Activated T-helper 17 cell treated with anti-CD3 and anti-CD28 coated beads, Interleukin-2, amount 50 U/mL, for 72 hours (primary cell): ENCODE measurements around the gene PIEZO2. TPM values are rescaled to one million over a fixed set of nuclear protein-coding genes. Genes with fewer than 3 reads are reported as not detected.
"Not testable (repeated sequence)": the region's sequence is repeated elsewhere in the genome, so short reads cannot be mapped to it uniquely, and the experiment has no call there.

Experiments
- ATAC-seq: fragments of 150-1000 bp; cut with Tn5 transposase; replicated peaks from 2 replicates; pipeline ENCODE4 v1.10.0; 2021; ENCODE audit warnings: mild to moderate bottlenecking, moderate library complexity
- H3K27ac Mint-ChIP-seq: one replicate; pipeline ENCODE4 v1.8.0; 2022; ENCODE audit warnings: mixed read lengths
- H3K27me3 Mint-ChIP-seq: one replicate; pipeline ENCODE4 v1.8.0; 2022; ENCODE audit warnings: mixed read lengths
- H3K36me3 Mint-ChIP-seq: one replicate; pipeline ENCODE4 v1.8.0; 2022; ENCODE audit warnings: low read depth, mild to moderate bottlenecking, mixed read lengths
- H3K4me1 Mint-ChIP-seq: one replicate; pipeline ENCODE4 v1.8.0; 2022; ENCODE audit warnings: mixed read lengths
- H3K4me3 Mint-ChIP-seq: one replicate; pipeline ENCODE4 v1.8.0; 2022; ENCODE audit warnings: mild to moderate bottlenecking, mixed read lengths
- H3K9me3 Mint-ChIP-seq: one replicate; pipeline ENCODE4 v1.8.0; 2022; ENCODE audit warnings: mixed read lengths
- total RNA-seq, 2 donors: library from RNA; stranded (reverse); gene quantifications; one replicate each; pipeline ENCODE4 v1.2.3, GENCODE V29; 2022

The PIEZO2 gene
- total RNA-seq: not detected

DNA sequence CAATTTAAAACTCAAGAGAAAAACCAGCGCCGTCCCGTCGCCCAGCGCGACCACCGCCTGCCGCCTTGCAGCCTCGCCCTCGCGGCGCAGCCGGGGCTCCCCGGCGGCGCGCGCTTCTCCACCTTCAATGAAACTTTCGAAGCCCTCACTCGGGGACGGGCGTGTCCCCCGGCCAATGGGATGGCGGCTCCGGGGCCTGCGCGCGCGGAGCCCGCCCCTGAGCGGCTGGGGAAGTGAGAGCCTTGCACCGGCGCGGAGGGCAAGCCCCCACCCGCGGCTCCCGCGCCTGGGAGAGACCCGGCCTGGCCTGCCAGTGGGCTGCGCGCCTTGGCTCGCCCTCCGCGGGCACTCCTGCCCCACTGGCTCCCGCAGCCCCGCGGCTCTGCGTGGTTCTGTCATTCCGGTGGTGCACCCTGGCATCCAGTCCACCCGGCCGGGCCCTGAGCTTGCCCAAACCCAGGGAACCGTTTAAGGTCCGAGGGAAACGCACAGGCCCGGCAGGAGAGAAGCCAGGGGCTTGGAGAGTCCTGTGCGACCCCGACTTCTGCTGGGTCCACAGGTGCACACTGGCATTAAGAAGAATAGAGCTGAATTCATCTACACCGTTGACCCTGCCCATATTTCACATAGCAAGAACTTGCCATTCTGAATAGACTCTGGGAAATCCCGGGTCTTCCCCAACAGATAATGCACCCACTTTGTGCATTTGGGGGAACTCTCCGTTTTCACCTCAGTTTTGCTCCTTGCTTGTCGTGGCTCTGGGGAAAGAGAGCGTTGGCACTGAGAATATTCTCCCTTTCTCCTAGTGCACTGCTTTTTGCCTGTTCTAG, at the start of gene PIEZO2:
Gene PIEZO2, minus strand, starts transcription at position 129 of the 830 bp plus-strand sequence. CDS start 981 bp downstream, outside the sequence.
- Mint-ChIP-seq H3K27me3 (peaks cover 28% of the 10 kb centered on the region), H3K4me3 (no peak within 1 kb of the TSS), H3K27ac (no peak within 1 kb of the TSS), H3K36me3 (no peaks in the 10 kb centered on the region), H3K4me1 (no peaks in the 10 kb centered on the region), H3K9me3 (no peaks in the 10 kb centered on the region)
- no peak for ATAC-seq

- H3K27ac Mint-ChIP-seq: no peak overlapping the region
- H3K4me3 Mint-ChIP-seq: no peak overlapping the region
- no peak for ATAC-seq
- no peaks in the 10 kb centered on the region for H3K9me3 Mint-ChIP-seq
- H3K36me3 Mint-ChIP-seq: no peaks in the 10 kb centered on the region
- no peaks in the 10 kb centered on the region for H3K4me1 Mint-ChIP-seq
- peaks cover 3% of the 10 kb centered on the region for H3K27me3 Mint-ChIP-seq
These were observed 34.3 kb upstream of the PIEZO2 start for GRCh38 chr18:11183637-11184036.

DNA sequence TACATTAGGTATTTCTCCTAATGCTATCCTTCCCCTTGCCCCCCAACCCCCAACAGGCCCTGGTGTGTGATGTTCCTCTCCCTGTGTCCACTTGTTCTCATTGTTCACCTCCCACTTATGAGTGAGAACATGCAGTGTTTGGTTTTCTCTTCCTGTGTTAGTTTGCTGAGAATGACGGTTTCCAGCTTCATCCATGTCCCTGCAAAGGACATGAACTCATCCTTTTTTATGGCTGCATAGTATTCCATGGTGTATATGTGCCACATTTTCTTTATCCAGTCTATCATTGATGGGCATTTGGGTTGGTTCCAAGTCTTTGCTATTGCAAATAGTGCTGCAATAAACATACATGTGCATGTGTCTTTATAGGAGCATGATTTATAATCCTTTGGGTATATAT, 32.3 kb upstream of the PIEZO2 start:
- not testable (repeated sequence) for H3K4me3 Mint-ChIP-seq, H3K4me1 Mint-ChIP-seq, H3K36me3 Mint-ChIP-seq, H3K27me3 Mint-ChIP-seq, H3K27ac Mint-ChIP-seq, ATAC-seq, H3K9me3 Mint-ChIP-seq

DNA sequence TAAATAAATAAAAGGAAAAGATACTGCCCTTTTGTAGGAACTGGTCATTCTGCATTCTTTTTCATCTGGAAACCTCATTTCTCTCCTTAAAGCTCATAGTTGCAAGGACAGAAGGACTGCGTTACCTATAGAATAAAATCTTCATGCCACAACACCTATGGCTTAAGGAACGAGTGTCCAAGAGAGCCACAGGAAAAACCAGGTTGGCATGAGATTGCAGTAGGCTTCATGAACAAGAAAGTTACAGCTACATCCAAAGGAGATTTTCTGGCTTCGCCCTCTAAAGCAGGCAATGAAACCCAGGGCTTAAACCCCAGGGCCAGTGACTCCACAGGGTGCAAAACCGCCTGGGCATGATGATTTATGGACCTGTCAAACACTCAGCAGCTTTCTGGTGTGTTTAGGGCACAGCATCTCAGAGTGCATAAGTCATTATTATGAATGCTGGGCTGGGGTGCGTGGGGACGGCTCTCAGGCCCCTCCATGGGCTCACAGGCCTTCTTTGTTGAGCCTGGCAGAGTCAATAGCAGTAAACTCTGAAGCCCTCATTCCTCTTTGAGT, 30.7 kb upstream of the PIEZO2 start:
- H3K4me3 Mint-ChIP-seq: no peak overlapping the region
- no peaks in the 10 kb centered on the region for H3K9me3 Mint-ChIP-seq
- ATAC-seq: no peak
- no peaks in the 10 kb centered on the region for H3K36me3 Mint-ChIP-seq
- no peak overlapping the region for H3K27ac Mint-ChIP-seq
- H3K4me1 Mint-ChIP-seq: no peaks in the 10 kb centered on the region
- H3K27me3 Mint-ChIP-seq: peaks cover 3% of the 10 kb centered on the region

GRCh38 chr18:11178951-11179549, 29.7 kb upstream of the PIEZO2 start:
- Mint-ChIP-seq H3K4me1 (no peaks in the 10 kb centered on the region), H3K27me3 (peaks cover 3% of the 10 kb centered on the region), H3K36me3 (no peaks in the 10 kb centered on the region), H3K27ac (no peak overlapping the region), H3K9me3 (no peaks in the 10 kb centered on the region), H3K4me3 (no peak overlapping the region)
- ATAC-seq: no peak

DNA sequence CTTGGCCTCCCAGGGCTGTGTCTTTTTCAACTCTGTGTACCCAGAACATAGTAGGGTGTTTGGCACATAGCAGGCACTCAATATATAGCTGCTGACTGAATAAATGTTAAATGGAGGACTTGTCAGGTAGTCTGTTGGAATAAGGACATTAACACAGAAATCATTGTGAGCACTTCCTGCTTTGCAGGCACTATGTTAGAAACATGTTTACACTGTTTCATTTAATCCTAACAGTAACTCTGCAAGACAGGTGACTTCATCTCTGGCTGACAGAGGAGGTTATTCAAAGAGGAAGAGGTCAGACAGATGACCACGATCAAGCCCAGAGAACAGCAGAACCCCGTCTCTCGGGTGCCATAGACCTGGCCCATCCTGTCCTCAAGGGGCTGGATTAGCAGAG, 28.0 kb upstream of the PIEZO2 start:
- no peak overlapping the region for H3K4me3 Mint-ChIP-seq
- no peaks in the 10 kb centered on the region for H3K36me3 Mint-ChIP-seq
- H3K27ac Mint-ChIP-seq: no peak overlapping the region
- H3K27me3 Mint-ChIP-seq: peaks cover 3% of the 10 kb centered on the region
- no peak for ATAC-seq
- no peaks in the 10 kb centered on the region for H3K4me1 Mint-ChIP-seq
- no peaks in the 10 kb centered on the region for H3K9me3 Mint-ChIP-seq

DNA sequence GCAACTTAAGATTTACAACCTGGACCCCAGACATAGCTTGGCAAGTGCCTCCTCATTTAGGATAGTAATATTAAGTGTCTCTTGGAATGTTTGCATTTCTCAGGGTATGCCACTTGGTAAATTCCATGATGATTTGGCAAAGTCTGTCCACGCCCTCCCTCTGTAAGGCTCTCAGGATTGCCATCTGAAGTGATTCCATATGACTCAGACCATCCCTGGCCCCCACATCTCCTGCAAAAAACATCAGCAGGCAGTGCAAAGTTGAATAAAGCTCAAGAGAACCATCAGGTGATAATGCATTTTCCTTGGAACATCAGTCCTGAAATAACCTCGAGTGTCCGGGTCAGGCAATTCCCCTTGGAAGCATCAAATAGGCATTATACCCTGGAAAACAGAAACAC, 27.1 kb upstream of the PIEZO2 start:
- Mint-ChIP-seq H3K36me3 (no peaks in the 10 kb centered on the region), H3K4me3 (no peak overlapping the region), H3K9me3 (no peaks in the 10 kb centered on the region), H3K27me3 (no peaks in the 10 kb centered on the region), H3K4me1 (no peaks in the 10 kb centered on the region), H3K27ac (no peak overlapping the region)
- no peak for ATAC-seq

- H3K9me3 Mint-ChIP-seq: no peaks in the 10 kb centered on the region
These were observed 26.1 kb upstream of the PIEZO2 start for GRCh38 chr18:11175266-11175979.

DNA sequence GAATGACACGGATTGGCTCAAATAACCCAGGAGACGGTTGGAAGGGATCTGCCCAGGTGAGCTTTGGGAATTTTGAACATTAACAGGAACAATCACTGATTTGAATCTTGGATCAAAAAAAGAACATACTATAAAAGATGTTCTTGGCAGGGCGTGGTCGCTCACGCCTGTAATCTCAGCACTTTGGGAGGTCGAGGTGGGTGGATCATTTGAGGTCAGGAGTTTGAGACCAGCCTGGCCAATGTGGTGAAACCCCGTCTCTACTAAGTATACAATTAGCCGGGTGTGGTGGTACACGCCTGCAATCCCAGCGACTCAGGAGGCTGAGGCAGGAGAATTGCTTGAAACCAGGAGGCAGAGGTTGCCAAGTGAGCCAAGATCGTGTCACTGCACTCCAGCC, 24.8 kb upstream of the PIEZO2 start:
- not testable (repeated sequence) for H3K4me1 Mint-ChIP-seq, H3K36me3 Mint-ChIP-seq, H3K27ac Mint-ChIP-seq, ATAC-seq, H3K27me3 Mint-ChIP-seq, H3K4me3 Mint-ChIP-seq, H3K9me3 Mint-ChIP-seq

More at GRCh38 chr18:11175266-11175979, 26.1 kb upstream of the PIEZO2 start:
- Mint-ChIP-seq H3K27me3 (no peaks in the 10 kb centered on the region), H3K4me1 (no peaks in the 10 kb centered on the region), H3K27ac (no peak overlapping the region), H3K36me3 (no peaks in the 10 kb centered on the region), H3K4me3 (no peak overlapping the region)
- no peak for ATAC-seq

- ATAC-seq: no peak
- H3K9me3 Mint-ChIP-seq: no peaks in the 10 kb centered on the region
- H3K4me1 Mint-ChIP-seq: peaks cover 4% of the 10 kb centered on the region
- H3K36me3 Mint-ChIP-seq: no peaks in the 10 kb centered on the region
- H3K27ac Mint-ChIP-seq: no peak overlapping the region
- H3K4me3 Mint-ChIP-seq: no peak overlapping the region
- H3K27me3 Mint-ChIP-seq: peaks cover 7% of the 10 kb centered on the region
These were observed 18.4 kb upstream of the PIEZO2 start for GRCh38 chr18:11167778-11168177.

- Mint-ChIP-seq H3K4me3 (no peak overlapping the region), H3K27me3 (peaks cover 7% of the 10 kb centered on the region), H3K4me1 (peaks cover 4% of the 10 kb centered on the region), H3K27ac (no peak overlapping the region), H3K9me3 (no peaks in the 10 kb centered on the region), H3K36me3 (no peaks in the 10 kb centered on the region)
- ATAC-seq: no peak
These were observed 16.6 kb upstream of the PIEZO2 start for GRCh38 chr18:11165952-11166351.

GRCh38 chr18:11165138-11165537, 15.8 kb upstream of the PIEZO2 start:
- no peaks in the 10 kb centered on the region for H3K9me3 Mint-ChIP-seq
- H3K4me1 Mint-ChIP-seq: peaks cover 4% of the 10 kb centered on the region
- H3K27me3 Mint-ChIP-seq: peaks cover 10% of the 10 kb centered on the region
- no peaks in the 10 kb centered on the region for H3K36me3 Mint-ChIP-seq
- no peak overlapping the region for H3K4me3 Mint-ChIP-seq
- H3K27ac Mint-ChIP-seq: no peak overlapping the region
- no peak for ATAC-seq

DNA sequence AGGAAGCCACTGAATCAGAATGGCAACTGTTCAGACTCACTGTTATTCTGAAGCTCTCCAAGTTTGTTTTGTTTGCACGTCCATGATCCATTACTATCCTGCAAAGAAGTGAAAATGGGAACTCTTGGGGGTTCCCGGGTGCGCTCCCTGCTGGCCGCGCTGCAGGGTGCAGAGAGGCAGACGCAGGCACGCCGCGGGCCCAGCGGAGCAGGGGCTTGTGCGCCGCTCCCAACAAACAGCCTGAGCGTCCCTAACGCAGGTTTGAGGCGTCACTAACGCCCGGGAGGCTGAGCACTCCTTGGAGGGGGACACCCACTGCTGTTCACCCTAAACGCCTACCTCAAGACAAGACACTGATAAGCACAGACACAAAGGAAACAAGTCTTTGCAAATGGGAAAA, 14.3 kb upstream of the PIEZO2 start:
- no peak for ATAC-seq
- H3K27me3 Mint-ChIP-seq: peaks cover 15% of the 10 kb centered on the region
- H3K4me3 Mint-ChIP-seq: no peak overlapping the region
- H3K4me1 Mint-ChIP-seq: peaks cover 4% of the 10 kb centered on the region
- H3K9me3 Mint-ChIP-seq: no peaks in the 10 kb centered on the region
- H3K36me3 Mint-ChIP-seq: no peaks in the 10 kb centered on the region
- no peak overlapping the region for H3K27ac Mint-ChIP-seq

DNA sequence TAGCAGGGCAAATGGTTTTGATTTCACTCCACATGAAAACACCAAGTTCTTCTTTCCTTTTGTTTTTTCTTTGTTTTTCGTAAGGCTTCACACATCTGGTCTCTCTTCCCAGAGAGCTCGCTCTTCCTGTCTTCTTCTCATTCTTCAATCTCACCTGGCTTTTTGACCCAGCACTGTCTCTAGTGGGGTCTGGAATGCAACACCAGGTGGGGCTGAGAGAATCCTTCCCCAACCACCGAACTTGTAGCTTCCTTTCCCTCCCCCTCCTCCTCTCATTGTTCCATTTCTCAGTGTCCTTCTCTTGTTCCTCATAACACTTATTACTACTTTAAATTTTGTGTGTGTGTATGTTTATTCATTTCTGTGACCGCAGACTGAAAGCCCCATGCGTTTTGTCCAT, 13.5 kb upstream of the PIEZO2 start:
- H3K36me3 Mint-ChIP-seq: no peaks in the 10 kb centered on the region
- no peak overlapping the region for H3K27ac Mint-ChIP-seq
- peaks cover 15% of the 10 kb centered on the region for H3K27me3 Mint-ChIP-seq
- peaks cover 4% of the 10 kb centered on the region for H3K4me1 Mint-ChIP-seq
- no peaks in the 10 kb centered on the region for H3K9me3 Mint-ChIP-seq
- ATAC-seq: no peak
- no peak overlapping the region for H3K4me3 Mint-ChIP-seq
